CD4-positive, alpha-beta memory T cell (primary cell): Measurements from ENCODE around the gene SLX9. TPM values are rescaled to one million over a fixed set of nuclear protein-coding genes. Genes with fewer than 3 reads are reported as not detected.
A peak's percentile ranks its signal among the peaks of the same experiment; 100 is the strongest.

Experiments used
- CTCF ChIA-PET: fragments of 350-600 bp; sonication (Branson Sonifier 250); formaldehyde crosslinking; loops from one replicate; lab custom pipeline; 2021; ENCODE audit warnings: inconsistent platforms; ENCODE audit not compliant: partially characterized antibody; lab: Charles Lee
- POLR2A ChIA-PET: fragments of 350-600 bp; sonication (Branson Sonifier 250); formaldehyde crosslinking; loops from one replicate; lab custom pipeline; 2021; ENCODE audit not compliant: partially characterized antibody; lab: Charles Lee
- DNase-seq, 5 donors: peaks; one replicate each; pipeline versions ENCODE4 v3.0.0 to v3.0.0-alpha.2; 2020 to 2022; ENCODE audit warnings: mixed read lengths in 1 of 5
- H3K27ac ChIP-seq: one replicate; pipeline ENCODE4 v1.7.0; 2013; ENCODE audit warnings: low read depth, low read length
- H3K27me3 ChIP-seq: 2 replicates; pipeline ENCODE4 v1.7.0; 2013; ENCODE audit warnings: mild to moderate bottlenecking, low read length, moderate library complexity; ENCODE audit not compliant: insufficient read depth
- H3K36me3 ChIP-seq: 2 replicates; pipeline ENCODE4 v1.7.0; 2013; ENCODE audit warnings: mild to moderate bottlenecking, low read length, moderate library complexity; ENCODE audit not compliant: insufficient read depth
- H3K4me1 ChIP-seq: 2 replicates; pipeline ENCODE4 v1.7.0; 2013; ENCODE audit warnings: mild to moderate bottlenecking, low read length, moderate library complexity; ENCODE audit not compliant: insufficient read depth
- H3K4me3 ChIP-seq, 2 donors: one replicate each; pipeline ENCODE4 v1.7.0; 2013; ENCODE audit warnings: low read length in 2 of 2, mild to moderate bottlenecking in 1 of 2
- H3K9me3 ChIP-seq, 2 donors: one replicate each; pipeline ENCODE4 v1.7.0; 2013; ENCODE audit warnings: low read length in 2 of 2, control low read depth in 1 of 2; ENCODE audit not compliant: control insufficient read depth in 1 of 2
- H3K27ac Mint-ChIP-seq, 7 donors: one replicate each; pipeline ENCODE4 v1.8.0; 2020 to 2021; ENCODE audit warnings: mixed read lengths in 7 of 7, mild to moderate bottlenecking in 6 of 7, inconsistent platforms in 3 of 7, moderate library complexity in 3 of 7
- H3K27me3 Mint-ChIP-seq, 2 donors: one replicate each; pipeline ENCODE4 v1.8.0; 2020 to 2021; ENCODE audit warnings: mixed read lengths in 2 of 2
- H3K36me3 Mint-ChIP-seq, 2 donors: one replicate each; pipeline ENCODE4 v1.8.0; 2020 to 2021; ENCODE audit warnings: mixed read lengths in 2 of 2, inconsistent platforms in 1 of 2, mild to moderate bottlenecking in 1 of 2
- H3K4me1 Mint-ChIP-seq, 4 donors: one replicate each; pipeline ENCODE4 v1.8.0; 2020 to 2021; ENCODE audit warnings: mixed read lengths in 4 of 4, mild to moderate bottlenecking in 1 of 4
- H3K4me3 Mint-ChIP-seq, 8 donors: one replicate each; pipeline ENCODE4 v1.8.0; 2020 to 2021; ENCODE audit warnings: mixed read lengths in 8 of 8, mild to moderate bottlenecking in 7 of 8, moderate library complexity in 6 of 8, inconsistent platforms in 3 of 8
- H3K9me3 Mint-ChIP-seq, 8 donors: one replicate each; pipeline ENCODE4 v1.8.0; 2020 to 2021; ENCODE audit warnings: mixed read lengths in 8 of 8, mild to moderate bottlenecking in 5 of 8, inconsistent platforms in 3 of 8, moderate library complexity in 1 of 8
- intact Hi-C: fragments of 100-400 bp; cut with micrococcal nuclease; formaldehyde crosslinking; loops from one replicate; pipeline ENCODE4 v1.15.1; 2023
- polyA plus RNA-seq, 2 donors: library from polyadenylated mRNA; unstranded; fragments of 300-500 nt; fragmentation: Illumina TruSeq; gene quantifications; one replicate each; pipeline ENCODE4 v1.2.3, GENCODE V29; 2021
- total RNA-seq, 2 experiments: library from RNA; stranded (reverse); gene quantifications; one replicate each; pipeline ENCODE4 v1.2.3, GENCODE V29; 2021

Gene SLX9
- total and polyA plus RNA-seq, 4 experiments from 2014 or later: 9.4 to 21.6 (median 15.4) TPM

DNA sequence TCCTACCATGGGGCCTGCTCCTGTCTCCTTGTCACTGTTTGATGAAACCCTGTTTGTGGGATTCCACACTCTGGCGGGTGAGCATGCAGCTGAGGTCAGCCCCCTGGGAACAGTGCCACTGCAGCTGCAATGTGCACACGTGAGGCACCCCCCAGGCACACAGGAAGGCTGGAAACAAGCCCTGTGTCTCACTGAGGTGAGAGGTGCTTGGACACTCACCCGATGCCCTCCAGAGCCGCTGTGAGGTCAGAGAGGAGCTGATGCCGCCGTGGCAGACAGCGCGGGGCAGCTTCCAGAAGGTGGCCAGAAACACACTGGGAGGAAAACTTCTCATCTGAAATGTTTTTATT lies 49.7 kb downstream of the SLX9 start:
- Histone ChIP-seq H3K27ac (no peak overlapping the region), H3K4me3 (no peak overlapping the region), H3K27me3 (no peaks in the 10 kb centered on the region), H3K36me3 (no peaks in the 10 kb centered on the region), H3K4me1 (no peaks in the 10 kb centered on the region), H3K9me3 (no peaks in the 10 kb centered on the region)
- DNase-seq: no peak
- no peaks in the 10 kb centered on the region for H3K4me1 Mint-ChIP-seq
- H3K4me3 Mint-ChIP-seq: no peak overlapping the region
- intact Hi-C loops: no loop called here
- H3K36me3 Mint-ChIP-seq: no peaks in the 10 kb centered on the region
- ChIA-PET CTCF (no interaction called here), POLR2A (no interaction called here)
- H3K9me3 Mint-ChIP-seq: no peaks in the 10 kb centered on the region
- H3K27ac Mint-ChIP-seq: no peak overlapping the region
- H3K27me3 Mint-ChIP-seq: no peaks in the 10 kb centered on the region

- no peaks in the 10 kb centered on the region for H3K4me1 Mint-ChIP-seq
- Histone ChIP-seq H3K9me3 (no peaks in the 10 kb centered on the region), H3K27me3 (no peaks in the 10 kb centered on the region), H3K36me3 (no peaks in the 10 kb centered on the region), H3K4me3 (no peak overlapping the region), H3K4me1 (no peaks in the 10 kb centered on the region), H3K27ac (no peak overlapping the region)
- CTCF ChIA-PET: no interaction called here
- DNase-seq: no peak
- H3K9me3 Mint-ChIP-seq: no peaks in the 10 kb centered on the region
- H3K27ac Mint-ChIP-seq: peak overlapping the region in 1 of 7 donors; percentile 19
- POLR2A ChIA-PET: no interaction called here
- no peak overlapping the region for H3K4me3 Mint-ChIP-seq
- no peaks in the 10 kb centered on the region for H3K27me3 Mint-ChIP-seq
- H3K36me3 Mint-ChIP-seq: no peaks in the 10 kb centered on the region
- intact Hi-C loops: no loop called here
Measured at GRCh38 chr21:44989943-44990780, 50.3 kb downstream of the SLX9 start.

DNA sequence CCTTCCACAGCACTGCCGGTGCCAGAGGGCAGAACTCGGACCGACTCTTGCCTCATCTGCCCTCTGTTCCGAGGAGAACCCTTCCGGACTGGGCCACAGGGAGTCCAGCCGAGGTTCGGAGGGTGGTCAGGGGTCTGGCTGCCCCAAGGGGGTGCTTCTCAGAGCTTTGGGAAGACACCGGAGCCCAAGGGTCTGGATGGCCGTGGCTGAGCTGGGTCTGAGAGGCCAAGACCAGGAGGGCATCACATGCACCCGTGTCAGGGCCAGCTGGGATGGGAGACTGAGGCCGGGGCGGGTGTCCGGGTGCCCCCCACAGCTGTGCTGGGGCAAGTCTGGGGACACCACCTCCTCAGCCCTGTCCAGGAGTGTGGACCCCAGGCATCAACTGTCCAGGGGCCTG lies 51.1 kb downstream of the SLX9 start:
- H3K36me3 ChIP-seq: no peaks in the 10 kb centered on the region
- no peak overlapping the region for H3K27ac ChIP-seq
- no peak for DNase-seq
- no peaks in the 10 kb centered on the region for H3K27me3 ChIP-seq
- H3K4me1 Mint-ChIP-seq: no peaks in the 10 kb centered on the region
- no peaks in the 10 kb centered on the region for H3K9me3 Mint-ChIP-seq
- no peak overlapping the region for H3K4me3 Mint-ChIP-seq
- no peaks in the 10 kb centered on the region for H3K36me3 Mint-ChIP-seq
- H3K9me3 ChIP-seq: no peaks in the 10 kb centered on the region
- POLR2A ChIA-PET: no interaction called here
- no peak overlapping the region for H3K27ac Mint-ChIP-seq
- intact Hi-C loops: no loop called here
- H3K4me3 ChIP-seq: no peak overlapping the region
- H3K27me3 Mint-ChIP-seq: no peaks in the 10 kb centered on the region
- H3K4me1 ChIP-seq: no peaks in the 10 kb centered on the region
- CTCF ChIA-PET: interaction anchor here (1.4 kb wide), 1 partner anchor 138 kb away, joined by 5 read pairs; no protein-coding TSS in a partner anchor

DNA sequence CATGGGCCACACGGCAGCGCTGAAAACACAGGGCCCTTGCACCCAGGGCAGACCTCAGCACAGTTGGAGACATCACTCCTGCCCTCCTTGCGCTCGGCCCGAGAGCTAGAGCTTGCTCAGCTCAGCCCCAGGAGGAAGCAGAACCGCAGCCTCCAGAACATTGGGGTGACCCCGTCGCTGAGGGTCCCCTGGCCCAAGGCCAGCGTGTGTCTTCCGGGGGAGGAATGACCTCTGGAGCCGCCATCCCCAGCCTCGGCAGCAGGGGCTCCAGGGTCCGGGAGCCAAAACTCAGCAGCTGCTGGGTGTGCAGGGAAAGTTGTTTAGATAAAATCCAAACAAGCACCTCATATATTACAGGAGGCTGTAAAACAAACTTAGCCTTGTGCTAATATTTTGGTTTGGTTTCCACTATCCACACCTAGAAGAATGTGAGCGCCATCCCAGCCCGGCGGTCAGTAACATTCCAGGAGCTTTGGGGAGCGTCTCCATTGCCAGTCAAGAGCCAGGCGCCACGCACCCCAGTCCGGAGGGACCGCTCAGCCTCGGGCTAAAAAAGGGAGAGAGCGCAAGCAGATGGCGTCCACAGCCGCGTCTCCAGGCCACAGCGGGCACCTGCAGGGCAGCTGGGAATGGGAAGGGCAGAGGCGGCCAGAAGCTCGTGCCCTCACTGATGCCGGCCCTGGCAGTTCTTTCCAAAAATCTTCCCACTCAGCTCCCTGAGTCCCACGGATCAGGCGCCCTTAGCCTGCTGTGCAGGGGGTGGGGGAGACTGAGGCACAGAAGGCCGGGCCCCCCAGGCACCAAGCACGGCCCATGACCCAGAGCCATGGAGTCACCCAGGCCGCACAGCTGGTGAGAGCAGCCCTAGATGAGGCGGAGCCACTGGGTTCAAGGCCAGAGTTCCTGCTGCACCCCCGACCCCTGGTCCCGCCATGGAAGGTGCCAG lies 52.0 kb downstream of the SLX9 start:
- no peaks in the 10 kb centered on the region for H3K4me1 ChIP-seq
- no peak overlapping the region for H3K4me3 ChIP-seq
- H3K27ac ChIP-seq: no peak overlapping the region
- no peaks in the 10 kb centered on the region for H3K4me1 Mint-ChIP-seq
- no peaks in the 10 kb centered on the region for H3K9me3 Mint-ChIP-seq
- no peak for DNase-seq
- CTCF ChIA-PET: interaction anchor here (1.4 kb wide), 1 partner anchor 137 kb away, joined by 5 read pairs; no protein-coding TSS in a partner anchor
- H3K4me3 Mint-ChIP-seq: no peak overlapping the region
- H3K9me3 ChIP-seq: no peaks in the 10 kb centered on the region
- H3K27ac Mint-ChIP-seq: no peak overlapping the region
- H3K27me3 Mint-ChIP-seq: no peaks in the 10 kb centered on the region
- no peaks in the 10 kb centered on the region for H3K36me3 Mint-ChIP-seq
- intact Hi-C loops: no loop called here
- POLR2A ChIA-PET: no interaction called here
- no peaks in the 10 kb centered on the region for H3K36me3 ChIP-seq
- H3K27me3 ChIP-seq: no peaks in the 10 kb centered on the region

GRCh38 chr21:44992608-44993031 lies 52.8 kb downstream of the SLX9 start:
- Mint-ChIP-seq H3K4me3 (no peak overlapping the region), H3K27me3 (no peaks in the 10 kb centered on the region), H3K27ac (no peak overlapping the region), H3K9me3 (no peaks in the 10 kb centered on the region), H3K4me1 (no peaks in the 10 kb centered on the region), H3K36me3 (no peaks in the 10 kb centered on the region)
- DNase-seq: no peak
- H3K9me3 ChIP-seq: no peaks in the 10 kb centered on the region
- intact Hi-C loops: no loop called here
- ChIA-PET CTCF (no interaction called here), POLR2A (no interaction called here)
- no peaks in the 10 kb centered on the region for H3K36me3 ChIP-seq
- no peak overlapping the region for H3K4me3 ChIP-seq
- H3K27me3 ChIP-seq: no peaks in the 10 kb centered on the region
- H3K27ac ChIP-seq: no peak overlapping the region
- H3K4me1 ChIP-seq: no peaks in the 10 kb centered on the region

GRCh38 chr21:44993321-44994046 lies 53.7 kb downstream of the SLX9 start:
- no peak for DNase-seq
- no peak overlapping the region for H3K27ac ChIP-seq
- H3K4me3 ChIP-seq: no peak overlapping the region
- Mint-ChIP-seq H3K27ac (no peak overlapping the region), H3K4me3 (no peak overlapping the region), H3K9me3 (no peaks in the 10 kb centered on the region), H3K36me3 (no peaks in the 10 kb centered on the region), H3K27me3 (no peaks in the 10 kb centered on the region), H3K4me1 (no peaks in the 10 kb centered on the region)
- H3K9me3 ChIP-seq: no peaks in the 10 kb centered on the region
- no peaks in the 10 kb centered on the region for H3K36me3 ChIP-seq
- H3K27me3 ChIP-seq: no peaks in the 10 kb centered on the region
- no peaks in the 10 kb centered on the region for H3K4me1 ChIP-seq
- intact Hi-C loops: no loop called here
- CTCF ChIA-PET: no interaction called here
- POLR2A ChIA-PET: no interaction called here
